HCT116 (cell line): Measurements from ENCODE around the gene KCNRG. TPM values are rescaled to one million over a fixed set of nuclear protein-coding genes. Genes with fewer than 3 reads are reported as not detected.

ENCODE experiments used
- ATAC-seq: fragments of 200-7000 bp; cut with Tn5 transposase; 2 replicates; pipeline ENCODE4 v1.9.1; 2020; ENCODE audit warnings: mild to moderate bottlenecking, moderate library complexity
- BruUV-seq: library from RNA; stranded (reverse); fragments of 400-500 nt; replicated peaks from 2 replicates; lab custom pipeline; 2021; lab: Mats Ljungman, UMichigan
- CTCF ChIA-PET: fragments of 300-600 bp; sonication (Branson Sonifier 250); formaldehyde crosslinking; loops from one replicate; lab custom pipeline; 2021; ENCODE audit warnings: antibody characterized with exemption; lab: Charles Lee
- POLR2A ChIA-PET: fragments of 300-600, 350-600 bp; sonication (Branson Sonifier 250); formaldehyde crosslinking; loops from one replicate; lab custom pipeline; 2021; ENCODE audit warnings: antibody characterized with exemption; lab: Charles Lee
- RAD21 ChIA-PET, 2 experiments: fragments of 300-600 bp; sonication (Branson Sonifier 250); formaldehyde crosslinking; loops; one replicate each; lab custom pipeline; 2023; ENCODE audit warnings: low total read pairs in 2 of 2; ENCODE audit not compliant: uncharacterized antibody in 2 of 2, unreplicated experiment in 2 of 2, low non-redundant PET in 1 of 2; lab: Charles Lee
- DNase-seq: peaks from one replicate; pipeline ENCODE4 v3.0.0-alpha.2; 2010; ENCODE audit warnings: low read depth, low spot score
- H2AFZ ChIP-seq: fragments of 200-600 bp; shearing (Covaris generic), sonication (generic); 2 replicates; pipeline ENCODE4 v1.6.1; 2017; ENCODE audit warnings: low read depth, mixed run types, mixed read lengths, antibody characterized with exemption, low read length; ENCODE audit not compliant: poor library complexity, severe bottlenecking
- H3K27ac ChIP-seq: 2 replicates; pipeline ENCODE4 v1.5.1; 2012; ENCODE audit warnings: low read depth, low read length
- H3K27me3 ChIP-seq: fragments of 200-600 bp; sonication (generic); 2 replicates; pipeline ENCODE4 v1.6.1; 2016; ENCODE audit warnings: mixed run types, low read length, mixed read lengths; ENCODE audit not compliant: insufficient read depth
- H3K36me3 ChIP-seq, 2 experiments: fragments of 200-500 bp in 1 of 2; fragments of 200-600 bp in 1 of 2; sonication (Bioruptor generic) in 1 of 2; sonication (generic) in 1 of 2; 2 replicates each; pipeline versions ENCODE4 v1.5.1 to v1.6.1; 2014 to 2016; ENCODE audit warnings: low read length in 2 of 2, inconsistent platforms in 1 of 2, mixed read lengths in 1 of 2, mixed run types in 1 of 2; ENCODE audit not compliant: insufficient read depth in 2 of 2, control insufficient read depth in 1 of 2
- H3K4me1 ChIP-seq, 2 experiments: fragments of 200-600 bp in 1 of 2; sonication (generic) in 1 of 2; 2 replicates each; pipeline versions ENCODE4 v1.5.1 to v1.6.1; 2012 to 2017; ENCODE audit warnings: low read length in 2 of 2, inconsistent platforms in 1 of 2, mild to moderate bottlenecking in 1 of 2, mixed read lengths in 1 of 2, mixed run types in 1 of 2, moderate library complexity in 1 of 2; ENCODE audit not compliant: insufficient read depth in 2 of 2, control insufficient read depth in 1 of 2
- H3K4me2 ChIP-seq: fragments of 200-600 bp; sonication (generic); 2 replicates; pipeline ENCODE4 v1.6.1; 2017; ENCODE audit warnings: mixed run types, low read length, mixed read lengths
- H3K4me3 ChIP-seq, 2 experiments: fragments of 200-600 bp in 1 of 2; sonication (generic) in 1 of 2; replicated peaks in 1 of 2; 2 replicates each; pipeline ENCODE4 v1.5.1; 2011 to 2016; ENCODE audit warnings: low read length in 2 of 2, control low read depth in 1 of 2, low read depth in 1 of 2, mild to moderate bottlenecking in 1 of 2, mixed read lengths in 1 of 2, mixed run types in 1 of 2
- H3K79me2 ChIP-seq: fragments of 200-600 bp; sonication (generic); 2 replicates; pipeline ENCODE4 v1.6.1; 2017; ENCODE audit warnings: mild to moderate bottlenecking, mixed run types, low read length, moderate library complexity, mixed read lengths; ENCODE audit not compliant: insufficient read depth
- H3K9ac ChIP-seq: fragments of 200-600 bp; sonication (generic); 2 replicates; pipeline ENCODE4 v1.6.1; 2016; ENCODE audit warnings: low read length, mixed read lengths
- H3K9me2 ChIP-seq: fragments of 200-600 bp; sonication (generic), shearing (Covaris generic); 2 replicates; pipeline ENCODE4 v1.6.1; 2017; ENCODE audit warnings: mixed run types, mild to moderate bottlenecking, moderate library complexity; ENCODE audit not compliant: insufficient read depth
- H3K9me3 ChIP-seq, 2 experiments: fragments of 200-500 bp in 1 of 2; fragments of 200-600 bp in 1 of 2; sonication (Bioruptor generic) in 1 of 2; sonication (generic) in 1 of 2; 2 replicates each; pipeline ENCODE4 v1.6.1; 2014 to 2017; ENCODE audit warnings: low read length in 2 of 2, mixed read lengths in 2 of 2, inconsistent platforms in 1 of 2, low read depth in 1 of 2, mild to moderate bottlenecking in 1 of 2, mixed run types in 1 of 2, moderate library complexity in 1 of 2; ENCODE audit not compliant: control insufficient read depth in 1 of 2, insufficient read depth in 1 of 2
- H4K20me1 ChIP-seq: fragments of 200-600 bp; sonication (generic), shearing (Covaris generic); 2 replicates; pipeline ENCODE4 v1.6.1; 2017; ENCODE audit warnings: mixed run types, mild to moderate bottlenecking, moderate library complexity; ENCODE audit not compliant: insufficient read depth
- CEBPB ChIP-seq: IDR thresholded peaks from 2 replicates; pipeline ENCODE4 v1.6.1; 2012; ENCODE audit warnings: low read depth
- EZH2 ChIP-seq: fragments of 200-600 bp; sonication (generic); IDR thresholded peaks from 2 replicates; pipeline ENCODE4 v1.6.1; 2017; ENCODE audit warnings: antibody characterized with exemption, mixed run types
- POLR2A ChIP-seq: IDR thresholded peaks from 2 replicates; pipeline ENCODE4 v1.7.0; 2011; ENCODE audit warnings: borderline replicate concordance; ENCODE audit not compliant: insufficient read depth, insufficient read length; ENCODE audit errors: extremely low read depth
- POLR2AphosphoS5 ChIP-seq: IDR thresholded peaks from 2 replicates; pipeline ENCODE4 v1.6.1; 2011; ENCODE audit warnings: mild to moderate bottlenecking, low read depth, low read length, moderate library complexity
- SIN3A ChIP-seq: IDR thresholded peaks from 2 replicates; pipeline ENCODE4 v1.6.1; 2012; ENCODE audit warnings: low read depth
- SRF ChIP-seq: IDR thresholded peaks from 2 replicates; pipeline ENCODE4 v1.6.1; 2012; ENCODE audit warnings: low read depth
- TCF7L2 ChIP-seq: IDR thresholded peaks from 2 replicates; pipeline ENCODE4 v1.7.0; 2011; ENCODE audit warnings: borderline replicate concordance, inconsistent platforms; ENCODE audit not compliant: insufficient read depth, insufficient read length; ENCODE audit errors: extremely low read depth
- ZFX ChIP-seq: fragments of 450-650 bp; IDR thresholded peaks from 2 replicates; pipeline ENCODE4 v1.6.1; 2017
- ZNF274 ChIP-seq: fragments of 200-500 bp; sonication (Bioruptor generic); IDR thresholded peaks from 2 replicates; pipeline ENCODE4 v1.6.1; 2014; ENCODE audit warnings: mild to moderate bottlenecking, low read depth, low read length, inconsistent platforms
- intact Hi-C: fragments of 100-400 bp; cut with micrococcal nuclease; formaldehyde crosslinking; loops from 2 replicates; pipeline ENCODE4 v1.10.0; 2022
- total RNA-seq: library from RNA; stranded (reverse); gene quantifications from one replicate; pipeline ENCODE4 v1.2.1, GENCODE V29; 2021; ENCODE audit not compliant: unreplicated experiment
- TF ChIP-seq, protein P1 (sequence below), 3 experiments: fragments of 200-600 bp in 1 of 3; sonication (generic) in 1 of 3; IDR thresholded peaks in 2 of 3; conservative IDR thresholded peaks in 1 of 3; 2 replicates each; pipeline ENCODE4 v1.5.1; 2012 to 2017; ENCODE audit warnings: low read depth in 2 of 3, low read length in 2 of 3, antibody characterized with exemption in 1 of 3, borderline replicate concordance in 1 of 3, control low read depth in 1 of 3, mild to moderate bottlenecking in 1 of 3, mixed read lengths in 1 of 3, mixed run types in 1 of 3, moderate library complexity in 1 of 3; ENCODE audit not compliant: insufficient read depth in 1 of 3
- TF ChIP-seq, protein P2 (sequence below): IDR thresholded peaks from 2 replicates; pipeline ENCODE4 v1.6.1; 2012; ENCODE audit warnings: low read depth
- TF ChIP-seq, protein P3 (sequence below): IDR thresholded peaks from 2 replicates; pipeline ENCODE4 v1.6.1; 2012

The KCNRG gene
- total RNA-seq, 1 experiment from 2014 or later: 2.5 TPM

DNA sequence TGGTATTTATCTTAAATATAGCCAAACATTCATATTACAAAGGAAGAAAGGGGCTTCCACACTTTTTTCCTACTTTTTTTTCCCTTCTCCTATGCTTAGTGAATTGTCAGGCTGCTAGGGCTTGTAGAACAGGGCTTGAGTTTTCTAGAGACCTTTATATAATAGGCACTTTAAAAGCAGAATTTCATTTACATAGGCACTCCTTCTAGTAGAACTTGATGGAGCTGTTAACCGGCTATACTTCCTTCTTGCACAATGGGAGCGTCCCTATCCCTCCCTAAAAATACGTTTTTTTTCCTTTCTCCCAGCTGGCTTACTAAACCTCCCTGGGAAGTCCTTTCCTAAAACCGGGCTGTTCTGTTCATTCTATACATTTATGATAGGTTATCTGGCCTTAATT lies 17.3 kb upstream of the KCNRG start:
- H3K4me1 ChIP-seq: peaks cover 5 to 19% of the 10 kb centered on the region in 2 experiments; a peak in 3 of 4 replicates
- intact Hi-C loops: loop anchor here (1.0 to 10.0 kb wide), 5 partner anchors 84 to 914 kb away; no protein-coding TSS in a partner anchor
- peak overlapping the region; percentile 98 for H3K9ac ChIP-seq
- H3K79me2 ChIP-seq: peaks cover 56% of the 10 kb centered on the region
- H3K9me3 ChIP-seq: no peaks in the 10 kb centered on the region
- peaks cover 1% of the 10 kb centered on the region; the same call in 1 of the 2 replicates for H4K20me1 ChIP-seq
- peak overlapping the region; percentile 99 for H3K27ac ChIP-seq
- no peaks in the 10 kb centered on the region for H3K9me2 ChIP-seq
- no TSS peak for BruUV-seq
- DNase-seq: no peak
- RAD21 ChIA-PET: interaction anchor here in 1 of 2 experiments (1.2 kb wide), 1 partner anchor 14 kb away, joined by 5 read pairs; no protein-coding TSS in a partner anchor
- no peak overlapping the region for H2AFZ ChIP-seq
- H3K4me3 ChIP-seq: peak overlapping the region; percentile 80 to 84
- no peaks in the 10 kb centered on the region for H3K27me3 ChIP-seq
- CTCF ChIA-PET: interaction anchor here (0.6 to 2.2 kb wide), 18 partner anchors 9 to 914 kb away, joined by 3 to 16 read pairs (median 6); partner anchors contain the start of genes KCNRG and SPRYD7
- peak overlapping the region; percentile 86 for H3K4me2 ChIP-seq
- ATAC-seq: no peak
- POLR2A ChIA-PET: interaction anchor here (0.9 to 2.6 kb wide), 8 partner anchors 10 to 914 kb away, joined by 3 to 12 read pairs (median 4); partner anchors contain the start of gene RNASEH2B
- TF ChIP-seq, protein P1, sequence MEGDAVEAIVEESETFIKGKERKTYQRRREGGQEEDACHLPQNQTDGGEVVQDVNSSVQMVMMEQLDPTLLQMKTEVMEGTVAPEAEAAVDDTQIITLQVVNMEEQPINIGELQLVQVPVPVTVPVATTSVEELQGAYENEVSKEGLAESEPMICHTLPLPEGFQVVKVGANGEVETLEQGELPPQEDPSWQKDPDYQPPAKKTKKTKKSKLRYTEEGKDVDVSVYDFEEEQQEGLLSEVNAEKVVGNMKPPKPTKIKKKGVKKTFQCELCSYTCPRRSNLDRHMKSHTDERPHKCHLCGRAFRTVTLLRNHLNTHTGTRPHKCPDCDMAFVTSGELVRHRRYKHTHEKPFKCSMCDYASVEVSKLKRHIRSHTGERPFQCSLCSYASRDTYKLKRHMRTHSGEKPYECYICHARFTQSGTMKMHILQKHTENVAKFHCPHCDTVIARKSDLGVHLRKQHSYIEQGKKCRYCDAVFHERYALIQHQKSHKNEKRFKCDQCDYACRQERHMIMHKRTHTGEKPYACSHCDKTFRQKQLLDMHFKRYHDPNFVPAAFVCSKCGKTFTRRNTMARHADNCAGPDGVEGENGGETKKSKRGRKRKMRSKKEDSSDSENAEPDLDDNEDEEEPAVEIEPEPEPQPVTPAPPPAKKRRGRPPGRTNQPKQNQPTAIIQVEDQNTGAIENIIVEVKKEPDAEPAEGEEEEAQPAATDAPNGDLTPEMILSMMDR (IDR thresholded peaks at IDR 0.05 in 2 of 3, conservative IDR thresholded peaks at IDR 0.05 in 1 of 3; ENCODE audit: borderline replicate concordance in 1 of 3, insufficient read depth in 1 of 3, low read depth in 2 of 3, low read length in 2 of 3): no peak
- TF ChIP-seq ZFX (no peak), TCF7L2 (no peak), POLR2A (no peak), CEBPB (no peak), SRF (no peak), EZH2 (no peak), SIN3A (no peak), ZNF274 (no peak), POLR2AphosphoS5 (no peak)
- TF ChIP-seq, protein P2, sequence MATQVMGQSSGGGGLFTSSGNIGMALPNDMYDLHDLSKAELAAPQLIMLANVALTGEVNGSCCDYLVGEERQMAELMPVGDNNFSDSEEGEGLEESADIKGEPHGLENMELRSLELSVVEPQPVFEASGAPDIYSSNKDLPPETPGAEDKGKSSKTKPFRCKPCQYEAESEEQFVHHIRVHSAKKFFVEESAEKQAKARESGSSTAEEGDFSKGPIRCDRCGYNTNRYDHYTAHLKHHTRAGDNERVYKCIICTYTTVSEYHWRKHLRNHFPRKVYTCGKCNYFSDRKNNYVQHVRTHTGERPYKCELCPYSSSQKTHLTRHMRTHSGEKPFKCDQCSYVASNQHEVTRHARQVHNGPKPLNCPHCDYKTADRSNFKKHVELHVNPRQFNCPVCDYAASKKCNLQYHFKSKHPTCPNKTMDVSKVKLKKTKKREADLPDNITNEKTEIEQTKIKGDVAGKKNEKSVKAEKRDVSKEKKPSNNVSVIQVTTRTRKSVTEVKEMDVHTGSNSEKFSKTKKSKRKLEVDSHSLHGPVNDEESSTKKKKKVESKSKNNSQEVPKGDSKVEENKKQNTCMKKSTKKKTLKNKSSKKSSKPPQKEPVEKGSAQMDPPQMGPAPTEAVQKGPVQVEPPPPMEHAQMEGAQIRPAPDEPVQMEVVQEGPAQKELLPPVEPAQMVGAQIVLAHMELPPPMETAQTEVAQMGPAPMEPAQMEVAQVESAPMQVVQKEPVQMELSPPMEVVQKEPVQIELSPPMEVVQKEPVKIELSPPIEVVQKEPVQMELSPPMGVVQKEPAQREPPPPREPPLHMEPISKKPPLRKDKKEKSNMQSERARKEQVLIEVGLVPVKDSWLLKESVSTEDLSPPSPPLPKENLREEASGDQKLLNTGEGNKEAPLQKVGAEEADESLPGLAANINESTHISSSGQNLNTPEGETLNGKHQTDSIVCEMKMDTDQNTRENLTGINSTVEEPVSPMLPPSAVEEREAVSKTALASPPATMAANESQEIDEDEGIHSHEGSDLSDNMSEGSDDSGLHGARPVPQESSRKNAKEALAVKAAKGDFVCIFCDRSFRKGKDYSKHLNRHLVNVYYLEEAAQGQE: no peak
- TF ChIP-seq, protein P3, sequence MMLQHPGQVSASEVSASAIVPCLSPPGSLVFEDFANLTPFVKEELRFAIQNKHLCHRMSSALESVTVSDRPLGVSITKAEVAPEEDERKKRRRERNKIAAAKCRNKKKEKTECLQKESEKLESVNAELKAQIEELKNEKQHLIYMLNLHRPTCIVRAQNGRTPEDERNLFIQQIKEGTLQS: no peak
- peaks cover 24 to 28% of the 10 kb centered on the region in 2 experiments for H3K36me3 ChIP-seq
